HG03457 (cell line): ENCODE results near the gene UVRAG.
"Not testable (repeated sequence)": the region's sequence is repeated elsewhere in the genome, so short reads cannot be mapped to it uniquely, and the experiment has no call there.

ENCODE experiments used
- ATAC-seq: cut with Tn5 transposase; IDR thresholded peaks from one replicate; pipeline ENCODE4 v1.9.1; 2021; ENCODE audit warnings: moderate number of reproducible peaks; ENCODE audit not compliant: unreplicated experiment

Gene UVRAG

GRCh38 chr11:75873417-75874221 is 58.6 kb downstream of the UVRAG start:
- ATAC-seq = peak; percentile 48

- ATAC-seq = no peak
These were observed 59.8 kb downstream of the UVRAG start for GRCh38 chr11:75874684-75875341.

GRCh38 chr11:75877327-75877726 is 62.3 kb downstream of the UVRAG start:
- not testable (repeated sequence) for ATAC-seq

GRCh38 chr11:75877931-75878330 is 62.9 kb downstream of the UVRAG start:
- ATAC-seq = not testable (repeated sequence)

GRCh38 chr11:75878933-75879332 is 63.9 kb downstream of the UVRAG start:
- ATAC-seq = no peak

- no peak for ATAC-seq
These were observed 64.7 kb downstream of the UVRAG start for GRCh38 chr11:75879737-75880136.

GRCh38 chr11:75880343-75880742 is 65.3 kb downstream of the UVRAG start:
- not testable (repeated sequence) for ATAC-seq

- no peak for ATAC-seq
These were observed 69.3 kb downstream of the UVRAG start for GRCh38 chr11:75884321-75884720.

GRCh38 chr11:75888416-75888815 is 73.4 kb downstream of the UVRAG start:
- no peak for ATAC-seq

- ATAC-seq = no peak
These were observed 77.1 kb downstream of the UVRAG start for GRCh38 chr11:75891947-75892739.

- ATAC-seq = no peak
These were observed 78.2 kb downstream of the UVRAG start for GRCh38 chr11:75893251-75893650.

GRCh38 chr11:75894036-75894585 is 79.1 kb downstream of the UVRAG start:
- ATAC-seq = no peak

GRCh38 chr11:75896843-75897419 is 81.9 kb downstream of the UVRAG start:
- ATAC-seq = no peak

GRCh38 chr11:75898871-75899270 is 83.9 kb downstream of the UVRAG start:
- no peak for ATAC-seq

GRCh38 chr11:75899806-75900205 is 84.8 kb downstream of the UVRAG start:
- ATAC-seq = no peak

- ATAC-seq = no peak
These were observed 85.8 kb downstream of the UVRAG start for GRCh38 chr11:75900848-75901247.

GRCh38 chr11:75902631-75903030 is 87.6 kb downstream of the UVRAG start:
- no peak for ATAC-seq

GRCh38 chr11:75903276-75903675 is 88.3 kb downstream of the UVRAG start:
- ATAC-seq = no peak

- ATAC-seq = no peak
These were observed 90.4 kb downstream of the UVRAG start for GRCh38 chr11:75905434-75905833.

GRCh38 chr11:75907906-75908527 is 93.0 kb downstream of the UVRAG start:
- ATAC-seq = no peak
